Fibroblast of skin of abdomen (primary cell): ENCODE data around the gene P2RY6.

Source experiments
- DNase-seq: peaks from one replicate; pipeline ENCODE4 v3.0.0-alpha.2; 2013

P2RY6 gene

GRCh38 chr11:73298233-73298632 lies 26.1 kb downstream of the P2RY6 start:
- no peak for DNase-seq

DNA sequence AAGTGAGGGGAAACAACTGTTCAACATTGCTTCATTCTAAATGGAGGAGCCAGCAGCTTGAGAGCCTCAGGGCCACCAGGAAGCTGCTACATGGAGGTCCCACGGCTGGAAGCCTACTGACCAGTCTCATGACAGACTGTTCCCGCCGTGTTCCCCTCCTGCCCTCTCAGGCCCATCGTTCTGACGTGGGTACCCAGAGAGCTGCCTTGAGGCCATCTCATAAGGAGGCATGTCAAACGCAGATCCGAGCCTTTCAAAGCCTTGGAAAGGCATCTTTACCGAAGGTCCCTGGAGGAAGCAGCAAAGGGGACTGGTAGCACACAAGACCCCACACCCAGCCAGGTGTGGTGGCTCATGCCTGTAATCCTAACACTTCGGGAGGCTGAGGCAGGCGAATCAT lies 27.6 kb downstream of the P2RY6 start:
- no peak for DNase-seq

- DNase-seq: no peak
Measured at GRCh38 chr11:73306069-73306841, 34.1 kb downstream of the P2RY6 start.

DNA sequence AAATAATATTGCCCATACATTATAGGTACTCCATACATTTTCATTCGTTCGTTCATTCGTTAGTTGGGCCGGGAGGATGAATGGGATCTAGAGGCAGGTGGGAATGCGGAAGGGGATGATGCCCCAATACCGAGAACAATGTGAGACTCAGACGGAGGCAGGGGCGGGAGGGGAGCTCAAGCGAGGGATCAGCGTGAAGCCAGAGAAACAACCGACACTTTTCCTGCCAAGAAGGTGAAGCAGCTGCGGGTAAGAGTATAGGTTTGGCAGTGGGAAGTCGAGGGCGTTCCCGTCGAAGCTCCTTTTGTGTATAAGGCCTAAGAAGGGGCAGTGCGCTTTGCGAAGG lies 34.8 kb downstream of the P2RY6 start:
- no peak for DNase-seq

DNA sequence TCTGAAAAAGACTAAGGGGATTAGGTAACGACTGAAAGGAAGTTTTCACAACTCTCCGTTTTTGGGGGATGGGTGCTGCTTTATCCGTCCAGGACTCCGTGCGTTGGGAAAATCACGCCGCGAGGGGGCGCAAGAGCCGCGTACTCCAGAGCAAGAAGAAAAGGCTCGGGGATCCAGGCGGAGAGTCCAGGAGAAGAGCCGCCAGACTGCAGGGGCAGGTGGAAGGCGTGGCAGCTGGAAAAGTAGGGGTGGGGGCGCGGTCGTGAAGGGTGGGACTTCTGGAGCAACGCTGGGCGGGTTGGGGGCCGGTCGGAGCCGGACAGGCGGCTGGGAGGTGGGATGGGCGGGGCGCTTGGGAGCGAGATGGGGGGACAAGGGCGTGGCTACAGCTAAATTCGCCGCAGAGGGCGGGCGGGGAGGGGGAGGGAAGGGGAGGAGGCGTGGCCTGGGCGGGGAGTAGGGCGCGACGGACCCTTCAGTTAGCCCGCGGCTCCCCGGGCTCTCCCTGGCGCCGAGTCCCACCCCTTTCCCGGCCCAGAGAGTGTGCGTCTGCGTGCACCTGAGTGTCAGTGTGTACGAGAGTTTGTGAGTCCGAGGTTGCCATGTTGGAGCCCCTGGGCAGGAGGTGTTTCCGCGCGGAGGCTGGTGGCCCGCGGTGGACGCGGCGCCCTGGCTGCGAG lies 35.3 kb downstream of the P2RY6 start:
- peak; percentile 98 for DNase-seq

DNA sequence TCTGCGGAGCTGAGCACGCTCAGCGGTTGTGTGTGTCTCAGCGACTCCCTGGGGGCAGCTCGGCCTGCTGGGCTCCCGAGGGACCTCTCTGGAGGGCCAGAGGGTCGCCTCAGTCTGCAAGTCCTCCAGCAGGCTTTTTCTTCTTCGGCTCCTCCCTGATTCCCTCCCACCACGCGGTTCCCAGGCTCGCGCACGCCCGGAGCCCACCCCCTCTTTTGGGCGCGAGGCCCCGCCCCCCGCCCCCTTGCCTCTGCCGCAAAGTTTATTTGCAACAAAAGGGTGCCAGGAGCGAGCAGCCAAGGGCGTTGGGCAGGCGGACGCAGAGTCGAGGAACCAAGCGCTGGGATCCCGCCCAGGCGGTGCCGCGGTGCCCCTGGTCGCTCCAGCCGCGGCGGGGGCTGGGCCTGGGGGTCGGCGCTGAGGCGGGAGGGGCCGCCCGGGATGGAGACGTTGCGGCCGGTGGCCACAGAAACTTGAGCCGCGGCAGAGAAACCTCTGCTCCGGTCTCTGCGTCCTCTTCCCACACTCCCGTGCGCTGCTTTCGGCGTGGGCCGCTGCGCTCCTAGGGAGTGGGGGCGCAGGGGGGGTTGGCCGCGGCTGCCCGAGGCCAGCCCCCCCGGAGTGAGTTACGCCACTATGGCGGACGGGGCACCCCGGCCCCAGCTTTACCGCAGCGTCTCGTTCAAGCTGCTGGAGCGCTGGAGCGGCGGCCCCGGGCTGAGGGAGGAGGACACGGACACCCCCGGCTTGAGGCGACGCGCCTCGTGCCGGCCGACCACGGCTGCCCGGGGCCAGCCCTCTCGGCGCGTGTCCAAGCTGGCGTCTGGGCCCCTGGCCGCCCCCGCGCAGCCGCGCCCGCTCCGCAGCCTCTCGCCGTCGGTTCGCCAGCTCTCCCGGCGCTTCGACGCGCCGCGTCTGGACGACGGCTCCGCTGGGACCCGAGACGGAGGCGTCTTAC lies 36.1 kb downstream of the P2RY6 start, which contains the start of gene ARHGEF17:
Gene ARHGEF17, plus strand, starts transcription at position 274 of the 958 bp plus-strand sequence. Its CDS starts 363 bp downstream, at position 637.
- peak; percentile 83 for DNase-seq

GRCh38 chr11:73308961-73309919 lies 37.1 kb downstream of the P2RY6 start:
- peak; percentile 97 for DNase-seq

- no peak for DNase-seq
Measured at GRCh38 chr11:73310076-73310475, 37.9 kb downstream of the P2RY6 start.

GRCh38 chr11:73310661-73311393 lies 38.7 kb downstream of the P2RY6 start:
- DNase-seq: no peak

DNA sequence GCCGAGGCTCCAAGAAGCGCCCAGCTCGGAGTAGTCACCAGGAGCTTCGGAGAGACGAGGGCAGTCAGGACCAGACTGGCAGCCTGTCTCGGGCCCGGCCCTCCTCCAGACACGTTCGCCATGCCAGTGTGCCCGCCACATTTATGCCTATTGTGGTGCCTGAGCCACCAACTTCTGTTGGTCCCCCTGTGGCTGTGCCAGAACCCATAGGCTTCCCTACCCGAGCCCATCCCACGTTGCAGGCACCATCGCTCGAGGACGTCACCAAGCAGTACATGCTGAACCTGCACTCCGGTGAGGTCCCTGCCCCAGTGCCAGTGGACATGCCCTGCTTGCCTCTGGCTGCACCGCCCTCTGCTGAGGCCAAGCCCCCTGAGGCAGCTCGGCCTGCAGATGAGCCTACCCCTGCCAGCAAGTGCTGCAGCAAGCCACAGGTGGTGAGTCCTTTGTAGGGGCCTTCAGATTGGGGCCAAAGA lies 39.3 kb downstream of the P2RY6 start:
- DNase-seq: no peak

DNA sequence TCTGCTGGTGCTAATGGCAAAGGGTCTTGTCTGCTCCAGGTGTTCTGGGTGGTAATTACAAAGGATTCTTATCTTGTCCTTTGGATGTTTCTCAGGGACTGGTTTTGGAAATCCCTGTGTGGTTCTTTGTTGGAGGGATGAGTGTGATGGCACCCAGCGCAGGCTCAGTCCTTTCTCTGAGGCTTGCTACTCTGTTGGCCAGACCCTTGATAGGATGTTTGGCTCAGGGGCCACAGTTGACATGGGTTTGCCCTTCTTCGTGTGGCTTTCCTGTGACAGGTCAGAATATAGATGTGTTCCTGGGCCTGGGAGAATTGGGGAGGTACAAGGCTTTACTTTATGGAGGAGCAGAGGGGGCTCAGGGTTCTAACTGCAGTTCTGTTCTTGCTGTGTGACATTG lies 39.9 kb downstream of the P2RY6 start:
- DNase-seq: no peak

- peak; percentile 51 for DNase-seq
Measured at GRCh38 chr11:73312851-73313327, 40.8 kb downstream of the P2RY6 start.

DNA sequence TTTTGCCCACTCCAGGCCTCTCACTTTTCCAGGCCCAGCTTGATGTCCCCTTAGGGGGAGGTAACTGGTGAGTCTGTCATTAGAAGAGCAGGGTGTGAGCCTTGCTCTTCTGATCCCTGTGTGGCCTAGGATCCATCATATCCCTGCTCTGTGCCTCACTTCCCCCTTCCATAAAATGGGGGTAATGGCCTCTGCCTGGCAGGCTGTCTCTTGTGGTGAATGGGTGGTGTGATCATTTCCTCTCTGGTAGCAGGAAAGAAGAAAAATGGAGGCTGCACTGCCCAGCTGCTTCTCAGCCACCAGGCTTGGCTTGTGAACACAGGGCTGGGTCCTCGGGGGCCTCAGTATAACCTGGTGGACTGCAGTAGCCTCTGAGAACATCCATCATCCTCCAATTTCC lies 41.5 kb downstream of the P2RY6 start:
- no peak for DNase-seq

DNA sequence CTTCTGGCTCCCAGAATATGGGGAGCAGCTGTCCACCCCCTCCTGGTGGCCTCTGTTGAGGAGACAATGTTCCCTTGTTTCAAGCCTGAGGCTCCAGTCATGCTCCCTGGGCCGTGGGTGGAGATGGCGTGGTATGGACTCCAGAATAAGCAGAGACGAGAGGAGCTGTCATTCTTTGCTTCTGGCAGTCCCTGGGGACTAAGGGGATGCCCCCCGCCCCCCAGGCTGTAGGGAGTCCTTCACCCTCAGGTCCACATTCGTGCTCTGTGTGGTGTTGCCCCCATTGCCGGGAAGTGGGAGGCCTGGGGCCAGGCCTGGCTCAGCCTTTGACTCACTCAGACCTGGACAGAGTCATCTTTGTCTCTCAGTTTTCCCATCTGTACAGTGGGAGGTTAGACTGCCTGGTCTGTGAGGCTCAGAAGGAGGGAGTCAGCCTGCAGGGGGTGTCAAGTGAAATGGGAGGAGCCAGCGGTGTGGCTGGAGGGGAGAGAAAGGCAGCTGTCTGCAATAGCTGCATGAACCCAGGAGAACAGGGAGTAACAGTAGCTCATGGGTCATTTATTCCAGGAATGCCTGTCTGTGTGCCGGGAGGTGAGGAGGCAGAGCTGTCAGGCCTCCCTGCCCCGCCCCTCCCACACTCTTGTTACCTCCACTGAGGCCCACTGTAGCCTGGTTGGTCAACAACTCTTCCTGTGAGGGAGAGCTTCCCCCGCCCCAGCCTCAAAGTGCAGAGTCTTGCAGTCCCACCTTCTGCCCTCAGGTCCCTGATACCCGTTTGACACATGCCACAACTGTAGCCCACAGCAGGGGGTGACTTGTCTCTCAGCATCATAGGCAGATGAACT lies 42.2 kb downstream of the P2RY6 start:
- DNase-seq: peak; percentile 74

DNA sequence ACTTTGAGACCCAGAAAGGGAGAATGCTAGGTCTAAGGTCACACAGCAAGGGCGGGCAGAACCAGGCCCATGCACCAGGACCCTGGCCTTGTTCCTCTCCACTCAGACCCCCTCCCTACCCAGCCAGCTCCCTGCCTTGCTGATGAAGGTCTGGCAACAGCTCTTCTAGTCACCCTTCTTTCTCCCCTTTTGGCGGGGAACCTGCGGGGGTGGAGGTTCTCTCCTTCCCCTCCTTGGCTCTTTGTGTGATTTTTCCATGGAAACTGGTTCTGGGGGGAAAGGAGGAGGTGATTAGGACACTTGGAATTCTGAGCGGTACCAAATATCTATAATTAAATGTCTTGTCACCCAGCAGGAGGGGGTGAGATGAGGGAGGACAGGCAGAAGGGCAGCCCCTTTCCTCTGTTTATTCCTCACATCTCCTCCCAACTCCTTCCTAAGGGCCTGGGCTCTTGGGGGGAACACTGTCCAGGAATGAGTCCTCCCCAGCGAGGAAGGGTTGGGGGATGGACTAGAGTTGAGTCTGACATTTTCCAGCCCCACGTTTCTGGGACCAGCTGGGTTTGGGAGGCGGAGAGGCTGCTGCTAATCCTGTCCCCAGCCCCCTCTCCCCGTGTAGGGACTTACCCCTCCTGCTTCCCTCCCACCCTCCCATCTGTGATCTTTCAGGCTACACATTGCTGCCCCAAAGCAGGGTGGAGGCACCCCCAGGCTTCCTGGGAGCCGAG lies 43.3 kb downstream of the P2RY6 start:
- peak; percentile 39 for DNase-seq

DNA sequence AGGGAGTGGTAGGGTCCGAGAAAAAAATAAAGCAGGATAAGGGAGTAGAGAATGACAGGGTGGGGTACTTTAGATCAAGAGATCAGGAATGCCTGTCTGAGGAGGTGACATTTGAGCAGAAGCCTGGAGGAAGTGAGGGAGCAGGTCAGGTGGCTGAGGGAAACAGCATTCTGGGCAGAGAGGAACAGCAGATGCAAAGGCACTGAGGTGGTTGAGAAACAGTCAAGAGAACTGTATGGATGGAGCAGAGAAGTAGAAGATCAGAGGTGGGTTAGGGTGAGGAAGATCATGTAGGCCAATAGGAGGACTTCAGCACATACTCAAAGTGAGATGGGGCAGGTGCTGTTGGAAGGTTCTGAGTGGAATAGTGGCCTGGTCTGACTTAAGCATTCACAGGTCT lies 44.3 kb downstream of the P2RY6 start:
- no peak for DNase-seq

DNA sequence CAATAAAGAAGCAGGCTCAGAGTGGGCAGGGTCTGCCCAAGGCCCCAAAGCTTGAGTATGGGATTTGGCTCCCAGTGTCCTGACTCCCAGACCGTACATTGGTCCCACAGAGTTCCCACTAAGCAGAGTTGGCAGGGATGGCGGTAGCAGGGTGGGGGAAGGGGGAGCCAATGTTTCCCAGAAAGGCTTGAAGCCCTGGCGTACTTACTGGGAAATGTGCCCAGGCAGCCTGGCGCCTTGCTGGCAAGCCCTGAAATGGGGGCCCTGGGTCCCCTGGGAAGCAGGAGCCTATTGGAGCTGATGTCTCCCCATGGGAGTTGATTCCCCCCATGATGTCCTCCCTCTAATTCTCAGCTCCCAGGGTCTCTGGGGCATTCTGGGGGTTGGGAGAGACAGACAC lies 45.2 kb downstream of the P2RY6 start:
- no peak for DNase-seq

DNA sequence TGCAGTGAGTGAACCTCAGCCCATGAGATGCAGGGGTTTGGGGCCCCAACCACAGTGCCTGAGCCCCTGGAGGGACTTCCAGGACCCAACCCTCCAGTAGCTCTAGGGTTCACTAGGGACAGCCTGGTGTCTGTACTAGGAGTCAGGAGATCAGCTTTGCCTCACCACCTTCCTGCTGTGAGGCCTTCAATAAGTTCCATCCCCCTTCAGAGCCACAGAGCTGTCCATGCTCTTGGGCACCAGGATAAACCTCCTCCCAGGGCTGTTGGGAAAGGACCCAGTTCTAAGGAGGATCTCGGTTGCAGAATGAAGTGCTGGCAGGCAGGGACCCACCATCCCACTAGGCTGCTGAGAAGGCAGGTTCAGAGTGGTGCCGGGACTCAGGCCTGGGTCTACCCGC lies 45.7 kb downstream of the P2RY6 start:
- DNase-seq: no peak

GRCh38 chr11:73318501-73319011 lies 46.4 kb downstream of the P2RY6 start:
- DNase-seq: no peak
